A673 (cell line): ENCODE measurements around the gene SLC9A2. TPM values are rescaled to one million over a fixed set of nuclear protein-coding genes. Genes with fewer than 3 reads are reported as not detected.

Source experiments
- BruUV-seq: library from RNA; stranded (reverse); fragments of 400-500 nt; replicated peaks from 2 replicates; lab custom pipeline; 2021; lab: Mats Ljungman, UMichigan
- CTCF ChIA-PET: fragments of 300-600 bp; sonication (Branson Sonifier 250); formaldehyde crosslinking; loops from one replicate; lab custom pipeline; 2022; ENCODE audit warnings: antibody characterized with exemption; lab: Charles Lee
- POLR2A ChIA-PET: fragments of 300-600 bp; sonication (Branson Sonifier 250); formaldehyde crosslinking; loops from one replicate; lab custom pipeline; 2022; ENCODE audit warnings: antibody characterized with exemption; ENCODE audit not compliant: low non-redundant PET; lab: Charles Lee
- DNase-seq: peaks from one replicate; pipeline ENCODE4 v3.0.0-alpha.2; 2015; ENCODE audit warnings: low spot score
- H3K27ac ChIP-seq: fragments of 200-600 bp; sonication (generic); 2 replicates; pipeline ENCODE4 v1.5.1; 2016; ENCODE audit warnings: mixed run types, low read depth, mild to moderate bottlenecking, mixed read lengths, antibody characterized with exemption, low read length; ENCODE audit not compliant: poor library complexity, severe bottlenecking
- H3K27me3 ChIP-seq: fragments of 200-600 bp; sonication (generic); replicated peaks from 2 replicates; pipeline ENCODE4 v1.6.1; 2017; ENCODE audit warnings: mixed run types, low read depth, mild to moderate bottlenecking, mixed read lengths, antibody characterized with exemption, low read length; ENCODE audit not compliant: insufficient read depth, poor library complexity
- H3K36me3 ChIP-seq: fragments of 200-600 bp; sonication (generic); 2 replicates; pipeline ENCODE4 v1.6.1; 2016; ENCODE audit warnings: mixed run types, mild to moderate bottlenecking, mixed read lengths, antibody characterized with exemption, low read length; ENCODE audit not compliant: insufficient read depth, poor library complexity, severe bottlenecking
- H3K4me1 ChIP-seq: fragments of 200-600 bp; sonication (generic); 2 replicates; pipeline ENCODE4 v1.6.1; 2017; ENCODE audit warnings: mixed run types, mild to moderate bottlenecking, mixed read lengths, antibody characterized with exemption, low read length; ENCODE audit not compliant: insufficient read depth, poor library complexity, severe bottlenecking
- H3K4me3 ChIP-seq: fragments of 200-600 bp; sonication (generic); 2 replicates; pipeline ENCODE4 v1.5.1; 2016; ENCODE audit warnings: low read depth, mixed run types, mild to moderate bottlenecking, mixed read lengths, low read length; ENCODE audit not compliant: poor library complexity, severe bottlenecking
- H3K9me3 ChIP-seq: fragments of 200-600 bp; sonication (generic); 2 replicates; pipeline ENCODE4 v1.6.1; 2016; ENCODE audit warnings: mixed run types, low read depth, mild to moderate bottlenecking, mixed read lengths, antibody characterized with exemption, low read length; ENCODE audit not compliant: poor library complexity, severe bottlenecking
- EZH2 ChIP-seq: fragments of 200-600 bp; sonication (generic); IDR thresholded peaks from 2 replicates; pipeline ENCODE4 v1.6.1; 2017; ENCODE audit warnings: borderline replicate concordance, low read depth, mild to moderate bottlenecking, mixed read lengths, antibody characterized with exemption, low read length; ENCODE audit not compliant: poor library complexity, severe bottlenecking
- intact Hi-C: fragments of 100-400 bp; cut with micrococcal nuclease; formaldehyde crosslinking; loops from one replicate; pipeline ENCODE4 v1.10.0; 2022; ENCODE audit not compliant: unreplicated experiment
- total RNA-seq: library from RNA; stranded (reverse); gene quantifications from 2 replicates; pipeline ENCODE4 v1.2.3, GENCODE V29; 2021
- TF ChIP-seq, protein P1 (sequence below): fragments of 300-800, 200-600 bp; sonication (generic); conservative IDR thresholded peaks from 2 replicates; pipeline ENCODE4 v1.5.1; 2017; ENCODE audit warnings: low read depth, mild to moderate bottlenecking, antibody characterized with exemption, low read length, moderate library complexity, mixed read lengths

SLC9A2 gene
- total RNA-seq, 1 experiment from 2014 or later: not detected

DNA sequence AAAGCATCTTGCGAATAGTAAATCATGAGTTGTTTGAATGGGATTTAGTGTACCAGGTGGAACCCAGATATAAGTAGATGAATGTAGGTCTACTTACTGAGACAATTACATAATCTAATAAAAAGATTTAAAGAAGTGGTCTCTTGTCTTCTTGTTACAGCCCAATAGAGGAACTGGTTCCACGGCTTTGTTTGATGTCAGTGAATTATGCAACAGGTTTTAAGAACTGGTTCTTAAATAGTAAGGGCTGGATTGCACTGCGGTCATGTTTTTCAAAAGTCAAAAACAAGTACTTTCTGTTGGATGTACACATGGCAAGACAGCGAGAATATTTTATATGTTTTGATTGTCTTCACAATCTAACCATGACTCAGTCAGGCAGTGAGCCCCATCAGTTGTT lies 15.4 kb upstream of the SLC9A2 start:
- POLR2A ChIA-PET: no interaction called here
- no peak overlapping the region for H3K4me3 ChIP-seq
- CTCF ChIA-PET: no interaction called here
- TF ChIP-seq, protein P1, sequence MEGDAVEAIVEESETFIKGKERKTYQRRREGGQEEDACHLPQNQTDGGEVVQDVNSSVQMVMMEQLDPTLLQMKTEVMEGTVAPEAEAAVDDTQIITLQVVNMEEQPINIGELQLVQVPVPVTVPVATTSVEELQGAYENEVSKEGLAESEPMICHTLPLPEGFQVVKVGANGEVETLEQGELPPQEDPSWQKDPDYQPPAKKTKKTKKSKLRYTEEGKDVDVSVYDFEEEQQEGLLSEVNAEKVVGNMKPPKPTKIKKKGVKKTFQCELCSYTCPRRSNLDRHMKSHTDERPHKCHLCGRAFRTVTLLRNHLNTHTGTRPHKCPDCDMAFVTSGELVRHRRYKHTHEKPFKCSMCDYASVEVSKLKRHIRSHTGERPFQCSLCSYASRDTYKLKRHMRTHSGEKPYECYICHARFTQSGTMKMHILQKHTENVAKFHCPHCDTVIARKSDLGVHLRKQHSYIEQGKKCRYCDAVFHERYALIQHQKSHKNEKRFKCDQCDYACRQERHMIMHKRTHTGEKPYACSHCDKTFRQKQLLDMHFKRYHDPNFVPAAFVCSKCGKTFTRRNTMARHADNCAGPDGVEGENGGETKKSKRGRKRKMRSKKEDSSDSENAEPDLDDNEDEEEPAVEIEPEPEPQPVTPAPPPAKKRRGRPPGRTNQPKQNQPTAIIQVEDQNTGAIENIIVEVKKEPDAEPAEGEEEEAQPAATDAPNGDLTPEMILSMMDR: no peak
- TF ChIP-seq EZH2: no peak
- no peaks in the 10 kb centered on the region for H3K4me1 ChIP-seq
- H3K9me3 ChIP-seq: no peaks in the 10 kb centered on the region
- no peaks in the 10 kb centered on the region for H3K36me3 ChIP-seq
- no peak overlapping the region for H3K27ac ChIP-seq
- BruUV-seq: no TSS peak
- H3K27me3 ChIP-seq: no peaks in the 10 kb centered on the region
- DNase-seq: no peak
- intact Hi-C loops: no loop called here

DNA sequence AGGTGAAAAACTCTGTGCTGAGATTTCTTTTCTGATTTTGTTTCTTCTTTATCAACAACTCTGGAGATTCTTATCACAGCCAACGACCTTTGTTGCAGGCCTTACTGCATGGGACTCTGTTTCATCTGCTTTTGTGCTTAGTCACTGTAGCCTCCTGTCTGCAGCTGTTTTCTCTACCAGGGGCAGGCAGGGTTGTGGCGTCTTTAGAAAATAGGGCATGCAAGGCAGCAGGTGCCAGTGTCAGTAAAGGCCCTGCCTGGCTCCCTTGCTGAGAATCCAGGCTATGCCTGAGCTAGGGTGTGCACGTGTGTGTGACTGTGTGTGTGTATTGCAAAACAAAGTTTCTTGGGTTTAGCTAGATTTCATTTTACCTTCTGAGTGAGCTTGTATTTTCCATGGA lies 14.6 kb upstream of the SLC9A2 start:
- H3K4me3 ChIP-seq: no peak overlapping the region
- H3K9me3 ChIP-seq: no peaks in the 10 kb centered on the region
- TF ChIP-seq EZH2: no peak
- TF ChIP-seq, protein P1: no peak
- H3K27me3 ChIP-seq: peaks cover 4% of the 10 kb centered on the region
- no peak for DNase-seq
- ChIA-PET POLR2A (no interaction called here), CTCF (no interaction called here)
- H3K36me3 ChIP-seq: no peaks in the 10 kb centered on the region
- H3K4me1 ChIP-seq: no peaks in the 10 kb centered on the region
- intact Hi-C loops: no loop called here
- BruUV-seq: no TSS peak
- H3K27ac ChIP-seq: no peak overlapping the region

DNA sequence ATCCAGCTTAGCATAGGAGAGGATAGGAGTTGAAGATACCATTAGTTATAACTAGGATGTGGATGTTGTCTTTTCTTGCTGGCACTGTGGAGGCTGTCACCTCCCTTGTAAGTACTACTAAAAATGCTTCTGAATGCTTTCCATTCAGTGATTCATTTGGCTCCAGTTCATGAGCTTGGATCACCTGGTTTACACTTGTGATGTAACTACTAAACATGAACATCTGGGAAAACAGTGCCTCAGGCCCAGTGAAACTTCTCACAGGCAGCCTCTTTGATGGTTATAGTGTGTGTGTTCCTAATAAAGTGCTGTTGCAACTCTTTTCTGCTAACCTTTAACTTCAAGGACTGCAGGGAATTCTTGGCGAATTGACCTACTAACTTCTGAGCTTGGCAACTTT lies 13.0 kb upstream of the SLC9A2 start:
- TF ChIP-seq, protein P1: no peak
- TF ChIP-seq EZH2: no peak
- H3K4me3 ChIP-seq: no peak overlapping the region
- no peaks in the 10 kb centered on the region for H3K4me1 ChIP-seq
- DNase-seq: no peak
- CTCF ChIA-PET: no interaction called here
- intact Hi-C loops: no loop called here
- no peaks in the 10 kb centered on the region for H3K36me3 ChIP-seq
- H3K9me3 ChIP-seq: no peaks in the 10 kb centered on the region
- H3K27me3 ChIP-seq: peaks cover 4% of the 10 kb centered on the region
- no peak overlapping the region for H3K27ac ChIP-seq
- POLR2A ChIA-PET: no interaction called here
- BruUV-seq: no TSS peak
